ENCODE measurements around the gene ZNF296. TPM values are rescaled to one million over a fixed set of nuclear protein-coding genes. Genes with fewer than 3 reads are reported as not detected.

The ZNF296 gene
- total and polyA plus RNA-seq, 2 of the 8 experiments (the other 6 are each of a cell fraction or from before 2014, with no cell fraction given) = 2.7 to 7.5 TPM

DNA sequence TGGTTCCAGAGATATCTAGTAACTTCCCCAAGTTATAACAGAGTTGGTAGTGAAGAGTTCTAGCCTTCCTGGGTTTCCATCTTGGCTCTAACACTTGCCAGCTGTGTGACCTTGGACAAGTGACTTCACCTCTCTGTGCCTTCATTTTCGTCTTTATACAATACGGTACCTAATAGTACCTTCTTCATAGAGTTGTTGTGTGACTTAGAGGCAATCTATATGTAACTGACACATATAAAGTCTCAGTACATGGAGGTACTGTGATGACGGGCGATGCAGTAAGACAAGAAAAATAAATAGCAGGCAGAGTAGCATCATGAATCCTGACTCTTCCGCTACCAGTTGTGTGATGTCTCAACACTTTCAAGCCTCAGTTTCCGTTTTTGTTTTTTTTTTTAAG is 45.5 kb downstream of the ZNF296 start:
- 96% methylated on average over 6 of the region's 6 CpGs; no CpG with 5 or more reads in 1 of the 2 experiments for WGBS, 2 experiments (ENCODE audit: extremely low coverage in 1 of 2, insufficient coverage in 1 of 2, insufficient read length in 1 of 2, insufficient replicate concordance in 2 of 2, low coverage in 1 of 2, low lambda C conversion rate in 2 of 2, missing lambda C conversion rate in 1 of 2)
- Histone ChIP-seq H3K4ac (replicated peaks; ENCODE audit: insufficient read length, low read depth, low read length) (no peak overlapping the region), H3K4me3 (ENCODE audit: extremely low read depth in 1 of 4, insufficient read depth in 2 of 4, low read depth in 3 of 4, low read length in 4 of 4) (no peak overlapping the region), H3K27me3 (replicated peaks in 1 of 4; ENCODE audit: control insufficient read depth in 3 of 4, extremely low read depth in 1 of 4, insufficient read depth in 3 of 4, low read length in 3 of 4) (no peaks in the 10 kb centered on the region), H3K4me1 (replicated peaks in 1 of 4; ENCODE audit: control insufficient read depth in 3 of 4, insufficient read depth in 4 of 4, low read length in 3 of 4) (no peaks in the 10 kb centered on the region), H3K4me2 (ENCODE audit: insufficient read depth in 1 of 2, low read depth in 2 of 2, low read length in 2 of 2) (no peak overlapping the region), H3K36me3 (ENCODE audit: control insufficient read depth in 2 of 4, insufficient read depth in 4 of 4, low read length in 3 of 4) (peaks cover 0 to 11% (median 2%) of the 10 kb centered on the region in 4 experiments; a peak in 3 of 8 replicates), H4K8ac (ENCODE audit: extremely low read depth, insufficient read depth, low read length) (no peak overlapping the region), H3K9me3 (ENCODE audit: insufficient read depth in 2 of 2, low read depth in 1 of 2, low read length in 1 of 2) (no peaks in the 10 kb centered on the region), H3K14ac (ENCODE audit: insufficient read length) (no peak overlapping the region), H2AFZ (ENCODE audit: low read length) (no peak overlapping the region), H4K20me1 (replicated peaks in 1 of 2; ENCODE audit: control insufficient read depth in 1 of 2, insufficient read depth in 2 of 2, low read length in 2 of 2) (no peaks in the 10 kb centered on the region), H2BK15ac (ENCODE audit: low read length) (no peak overlapping the region), H3K79me2 (ENCODE audit: control insufficient read depth in 1 of 2, insufficient read depth in 2 of 2, low read length in 2 of 2) (no peaks in the 10 kb centered on the region), H2BK5ac (ENCODE audit: low read depth, low read length) (no peak overlapping the region), H3K27ac (ENCODE audit: low read depth, low read length) (no peak overlapping the region), H2BK20ac (ENCODE audit: low read length) (no peak overlapping the region), H2BK120ac (replicated peaks; ENCODE audit: low read depth, low read length) (no peak overlapping the region), H4K91ac (replicated peaks; ENCODE audit: insufficient read length, low read length) (no peak overlapping the region), H2AK5ac (ENCODE audit: low read depth, low read length) (no peak overlapping the region), H3K23ac (ENCODE audit: insufficient read length) (no peak overlapping the region), H3K56ac (replicated peaks; ENCODE audit: insufficient read length, low read depth, low read length) (no peak overlapping the region), H4K5ac (ENCODE audit: insufficient read length, low read depth, low read length) (no peak overlapping the region), H2BK12ac (ENCODE audit: low read depth, low read length) (no peak overlapping the region), H3K23me2 (ENCODE audit: low read depth, low read length) (no peaks in the 10 kb centered on the region), H3K79me1 (ENCODE audit: low read depth, low read length) (no peaks in the 10 kb centered on the region), H3K9ac (replicated peaks in 1 of 4; ENCODE audit: extremely low read depth in 1 of 4, low read depth in 3 of 4, low read length in 3 of 4) (no peak overlapping the region), H3K18ac (ENCODE audit: extremely low read depth, low read length) (no peak overlapping the region)
- FAIRE-seq (no peak), DNase-seq (ENCODE audit: low read depth in 1 of 2, low spot score in 2 of 2) (no peak)
- ChIA-PET CTCF (ENCODE audit: partially characterized antibody) (interaction anchor here (1.0 to 1.6 kb wide), 2 partner anchors 15 to 29 kb away, joined by 4 to 5 read pairs; no protein-coding TSS in a partner anchor), POLR2A (ENCODE audit: partially characterized antibody) (interaction anchor here (0.8 to 1.6 kb wide), 3 partner anchors 8 to 21 kb away, joined by 3 to 4 read pairs (median 3); partner anchors contain the start of gene CLASRP)
- no peak for TF ChIP-seq SP4 (IDR thresholded peaks at IDR 0.05; ENCODE audit: low read length)
- TF ChIP-seq TAF1 (IDR thresholded peaks at IDR 0.05; ENCODE audit: low read depth, low read length) = no peak
- no peak for TF ChIP-seq SRF (IDR thresholded peaks at IDR 0.05; ENCODE audit: low read depth, low read length)
- no peak for TF ChIP-seq POLR2A (IDR thresholded peaks at IDR 0.05; ENCODE audit: control extremely low read depth in 1 of 2, low read depth in 2 of 2, low read length in 2 of 2)
- TF ChIP-seq, protein P1, sequence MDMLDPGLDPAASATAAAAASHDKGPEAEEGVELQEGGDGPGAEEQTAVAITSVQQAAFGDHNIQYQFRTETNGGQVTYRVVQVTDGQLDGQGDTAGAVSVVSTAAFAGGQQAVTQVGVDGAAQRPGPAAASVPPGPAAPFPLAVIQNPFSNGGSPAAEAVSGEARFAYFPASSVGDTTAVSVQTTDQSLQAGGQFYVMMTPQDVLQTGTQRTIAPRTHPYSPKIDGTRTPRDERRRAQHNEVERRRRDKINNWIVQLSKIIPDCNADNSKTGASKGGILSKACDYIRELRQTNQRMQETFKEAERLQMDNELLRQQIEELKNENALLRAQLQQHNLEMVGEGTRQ (IDR thresholded peaks at IDR 0.05; ENCODE audit: low read length) = no peak

All from H1 (cell line).